ENCODE measurements around the gene NINJ2. TPM values are rescaled to one million over a fixed set of nuclear protein-coding genes. Genes with fewer than 3 reads are reported as not detected.

Gene NINJ2
- total RNA-seq, 2 donors from 2014 or later = 0.78 to 5.6 TPM

DNA sequence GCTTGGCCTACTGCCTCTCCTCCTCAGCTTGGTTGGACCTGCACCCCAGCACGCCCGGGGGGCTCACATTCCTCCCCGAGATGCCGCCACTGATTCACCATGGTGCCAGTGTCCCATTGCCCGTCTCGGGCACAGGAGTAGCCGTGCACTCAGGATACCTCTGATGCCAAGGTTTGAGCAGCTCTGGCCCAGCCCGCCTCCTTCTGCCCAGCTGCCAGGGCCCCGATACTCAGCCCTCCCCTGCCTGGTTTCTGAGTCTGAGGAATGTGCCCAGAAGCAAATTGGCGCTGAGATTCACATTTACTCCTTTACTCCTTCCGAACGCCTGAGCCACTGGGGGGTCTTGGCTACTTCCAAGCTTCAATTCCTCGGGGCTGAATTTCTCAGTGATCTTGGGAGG is 63.5 kb downstream of the NINJ2 start:
- TF ChIP-seq POLR2A (IDR thresholded peaks at IDR 0.05) = no peak
- TF ChIP-seq, protein P1, sequence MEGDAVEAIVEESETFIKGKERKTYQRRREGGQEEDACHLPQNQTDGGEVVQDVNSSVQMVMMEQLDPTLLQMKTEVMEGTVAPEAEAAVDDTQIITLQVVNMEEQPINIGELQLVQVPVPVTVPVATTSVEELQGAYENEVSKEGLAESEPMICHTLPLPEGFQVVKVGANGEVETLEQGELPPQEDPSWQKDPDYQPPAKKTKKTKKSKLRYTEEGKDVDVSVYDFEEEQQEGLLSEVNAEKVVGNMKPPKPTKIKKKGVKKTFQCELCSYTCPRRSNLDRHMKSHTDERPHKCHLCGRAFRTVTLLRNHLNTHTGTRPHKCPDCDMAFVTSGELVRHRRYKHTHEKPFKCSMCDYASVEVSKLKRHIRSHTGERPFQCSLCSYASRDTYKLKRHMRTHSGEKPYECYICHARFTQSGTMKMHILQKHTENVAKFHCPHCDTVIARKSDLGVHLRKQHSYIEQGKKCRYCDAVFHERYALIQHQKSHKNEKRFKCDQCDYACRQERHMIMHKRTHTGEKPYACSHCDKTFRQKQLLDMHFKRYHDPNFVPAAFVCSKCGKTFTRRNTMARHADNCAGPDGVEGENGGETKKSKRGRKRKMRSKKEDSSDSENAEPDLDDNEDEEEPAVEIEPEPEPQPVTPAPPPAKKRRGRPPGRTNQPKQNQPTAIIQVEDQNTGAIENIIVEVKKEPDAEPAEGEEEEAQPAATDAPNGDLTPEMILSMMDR (IDR thresholded peaks at IDR 0.05) = no peak
- Histone ChIP-seq H3K9me3 (no peaks in the 10 kb centered on the region), H3K4me1 (no peaks in the 10 kb centered on the region), H3K27ac (no peak overlapping the region), H3K4me3 (no peak overlapping the region), H3K27me3 (no peaks in the 10 kb centered on the region), H3K36me3 (replicated peaks in 1 of 2; ENCODE audit: insufficient read depth in 1 of 2, low read depth in 2 of 2) (no peaks in the 10 kb centered on the region)
- ATAC-seq = no peak
- intact Hi-C loops (cut with DNase I) = no loop called here
- WGBS, 2 donors = 95 to 97% methylated on average over 9 to 13 of the region's 13 CpGs
- DNase-seq = no peak

DNA sequence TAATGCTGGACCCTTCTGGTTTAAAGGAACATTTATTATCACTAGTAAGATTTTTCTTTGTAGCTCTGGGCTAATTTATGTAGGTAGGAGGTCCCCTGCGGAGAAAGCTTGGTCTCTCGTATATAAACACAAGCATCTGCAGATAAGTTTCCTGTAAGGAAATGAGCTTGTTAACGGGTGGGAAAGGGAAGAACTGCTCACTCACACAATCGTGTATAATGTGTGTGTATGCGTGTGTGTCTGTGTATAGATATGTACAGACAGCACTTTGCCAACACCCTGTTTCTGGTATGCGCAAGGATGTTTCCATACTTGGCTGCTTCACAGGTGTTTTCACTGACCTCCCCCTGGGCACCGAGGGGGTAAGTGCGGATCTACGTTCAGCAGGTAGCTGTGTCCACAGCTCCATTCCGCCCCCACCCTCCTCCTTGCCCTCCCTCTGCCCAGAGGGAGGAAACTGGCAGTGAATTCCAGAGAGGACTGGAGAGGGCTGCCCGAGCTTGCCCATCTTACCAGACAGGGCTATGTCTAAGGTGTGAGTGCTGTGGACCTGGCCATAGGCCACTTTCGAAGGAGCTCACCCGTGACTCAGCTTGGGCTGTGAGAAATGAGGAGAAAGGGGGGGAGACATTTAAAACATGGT is 65.2 kb downstream of the NINJ2 start:
- H3K27ac ChIP-seq = no peak overlapping the region
- intact Hi-C loops (cut with DNase I) = no loop called here
- H3K4me3 ChIP-seq = no peak overlapping the region
- 57 to 70% methylated on average over 13 of the region's 13 CpGs for WGBS, 2 donors
- no peaks in the 10 kb centered on the region for H3K27me3 ChIP-seq
- H3K9me3 ChIP-seq = no peaks in the 10 kb centered on the region
- ATAC-seq = no peak
- TF ChIP-seq, protein P1 (IDR thresholded peaks at IDR 0.05) = no peak
- no peak for TF ChIP-seq POLR2A (IDR thresholded peaks at IDR 0.05)
- DNase-seq = no peak
- no peaks in the 10 kb centered on the region for H3K36me3 ChIP-seq (replicated peaks in 1 of 2; ENCODE audit: insufficient read depth in 1 of 2, low read depth in 2 of 2)
- no peaks in the 10 kb centered on the region for H3K4me1 ChIP-seq

DNA sequence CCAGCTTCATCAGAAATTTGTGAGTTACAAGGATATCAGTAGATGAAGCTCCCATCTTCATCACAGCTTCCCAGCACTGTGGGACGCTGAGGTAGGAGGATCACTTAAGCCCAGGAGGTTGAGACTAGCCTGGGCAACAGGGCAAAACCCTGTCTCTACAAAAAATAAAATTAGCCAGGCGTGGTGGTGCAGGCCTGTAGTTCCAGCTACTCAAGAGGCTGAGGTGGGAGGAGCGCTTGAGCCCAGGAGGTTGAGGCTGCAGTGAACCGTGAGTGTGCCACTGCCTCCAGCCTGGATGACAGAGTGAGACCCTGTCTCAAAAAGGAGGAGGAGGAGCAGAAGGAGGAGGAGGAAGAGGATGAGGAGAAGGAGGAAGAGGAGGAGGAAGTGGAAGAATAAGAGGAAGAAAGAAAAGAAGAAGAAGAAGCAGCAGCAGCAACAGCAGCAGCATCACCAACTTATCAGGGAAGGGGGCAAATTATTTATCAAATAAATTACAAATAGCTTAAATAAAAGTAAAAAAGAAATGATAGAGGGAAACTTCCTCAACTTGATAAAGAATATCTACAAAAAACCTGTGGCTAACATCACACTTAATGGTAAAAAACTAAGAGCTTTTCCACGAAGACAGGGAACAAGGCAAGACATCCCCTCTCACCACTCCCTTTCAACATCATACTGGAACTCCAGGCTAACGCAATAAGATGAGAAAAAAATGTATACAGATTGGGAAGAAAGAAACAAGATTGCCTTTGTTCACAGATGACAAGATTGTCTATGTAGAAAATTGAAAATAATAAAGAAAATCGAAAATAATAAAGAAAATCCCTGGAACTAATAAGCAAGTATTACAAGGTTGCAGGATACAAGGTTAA is 69.6 kb downstream of the NINJ2 start:
- ATAC-seq (no peak), DNase-seq (no peak)
- H3K9me3 ChIP-seq = no peaks in the 10 kb centered on the region
- no peaks in the 10 kb centered on the region for H3K36me3 ChIP-seq (replicated peaks in 1 of 2; ENCODE audit: insufficient read depth in 1 of 2, low read depth in 2 of 2)
- peaks cover 24% of the 10 kb centered on the region for H3K4me1 ChIP-seq
- no peaks in the 10 kb centered on the region for H3K27me3 ChIP-seq
- no peak overlapping the region for H3K27ac ChIP-seq
- intact Hi-C loops (cut with DNase I) = no loop called here
- 85 to 86% methylated on average over 7 of the region's 7 CpGs for WGBS, 2 donors
- no peak overlapping the region for H3K4me3 ChIP-seq
- TF ChIP-seq, protein P1 (IDR thresholded peaks at IDR 0.05) = no peak
- no peak for TF ChIP-seq POLR2A (IDR thresholded peaks at IDR 0.05)

DNA sequence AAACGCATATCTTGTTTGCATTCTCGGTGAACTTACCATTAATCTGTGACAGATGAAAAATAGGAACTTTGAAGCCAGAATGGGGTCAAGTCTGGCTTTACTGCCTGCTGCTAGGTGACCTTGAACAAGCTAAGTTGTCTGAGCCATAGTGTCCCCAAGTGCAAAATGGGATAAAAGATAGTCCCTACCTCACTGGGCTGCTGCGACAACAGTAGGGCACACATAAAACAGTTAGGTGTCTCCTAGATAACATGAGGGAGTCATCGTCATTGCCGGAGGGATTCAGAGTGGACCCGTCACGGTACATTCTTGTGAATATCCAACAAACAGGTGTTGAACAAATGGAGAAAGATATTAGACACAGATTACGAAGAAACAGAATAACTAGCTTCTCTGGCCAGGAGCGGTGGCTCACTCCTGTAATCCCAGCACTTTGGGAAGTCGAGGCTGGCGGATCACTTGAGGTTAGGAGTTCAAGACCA is 71.2 kb downstream of the NINJ2 start:
- ATAC-seq = peak; percentile 31
- 49 to 55% methylated on average over 11 of the region's 11 CpGs for WGBS, 2 donors
- H3K36me3 ChIP-seq (replicated peaks in 1 of 2; ENCODE audit: insufficient read depth in 1 of 2, low read depth in 2 of 2) = no peaks in the 10 kb centered on the region
- no peak for TF ChIP-seq POLR2A (IDR thresholded peaks at IDR 0.05)
- TF ChIP-seq, protein P1 (IDR thresholded peaks at IDR 0.05) = no peak
- intact Hi-C loops (cut with DNase I) = no loop called here
- DNase-seq = no peak
- peaks cover 24% of the 10 kb centered on the region for H3K4me1 ChIP-seq
- H3K27ac ChIP-seq = peak overlapping the region; percentile 30 to 74 (median 65)
- H3K27me3 ChIP-seq = no peaks in the 10 kb centered on the region
- H3K4me3 ChIP-seq = no peak overlapping the region
- H3K9me3 ChIP-seq = no peaks in the 10 kb centered on the region

All from body of pancreas (tissue), 4 donors.